Activated gamma-delta T cell treated with anti-CD3 and anti-CD28 coated beads, Interleukin-2, amount 50 U/mL, for 16 hours (primary cell): ENCODE measurements around the gene INSYN2B.
"Not testable (repeated sequence)": the region's sequence is repeated elsewhere in the genome, so short reads cannot be mapped to it uniquely, and the experiment has no call there.

Experiments
- DNase-seq: peaks from one replicate; pipeline ENCODE4 v3.0.0-alpha.2; 2020; ENCODE audit warnings: low read depth

INSYN2B gene

DNA sequence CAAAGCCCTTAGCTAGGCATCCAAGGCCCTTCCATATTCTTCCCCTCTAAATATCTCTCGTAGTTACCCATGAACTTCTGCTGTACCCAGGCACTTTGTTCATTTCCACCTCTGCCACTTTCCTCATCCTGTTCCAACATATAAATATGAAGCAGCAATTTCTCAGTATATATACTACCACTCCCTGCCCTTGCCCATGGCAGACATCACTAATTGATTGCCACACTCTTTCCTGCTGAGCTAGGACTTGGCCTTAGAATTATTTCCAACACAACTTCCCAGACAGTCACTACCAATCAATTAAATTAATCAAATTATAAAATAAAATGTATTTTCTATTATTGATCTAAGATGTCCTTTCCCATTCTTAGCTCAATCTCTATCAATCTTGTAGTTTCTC, 8.5 kb downstream of the INSYN2B start:
- no peak for DNase-seq

DNA sequence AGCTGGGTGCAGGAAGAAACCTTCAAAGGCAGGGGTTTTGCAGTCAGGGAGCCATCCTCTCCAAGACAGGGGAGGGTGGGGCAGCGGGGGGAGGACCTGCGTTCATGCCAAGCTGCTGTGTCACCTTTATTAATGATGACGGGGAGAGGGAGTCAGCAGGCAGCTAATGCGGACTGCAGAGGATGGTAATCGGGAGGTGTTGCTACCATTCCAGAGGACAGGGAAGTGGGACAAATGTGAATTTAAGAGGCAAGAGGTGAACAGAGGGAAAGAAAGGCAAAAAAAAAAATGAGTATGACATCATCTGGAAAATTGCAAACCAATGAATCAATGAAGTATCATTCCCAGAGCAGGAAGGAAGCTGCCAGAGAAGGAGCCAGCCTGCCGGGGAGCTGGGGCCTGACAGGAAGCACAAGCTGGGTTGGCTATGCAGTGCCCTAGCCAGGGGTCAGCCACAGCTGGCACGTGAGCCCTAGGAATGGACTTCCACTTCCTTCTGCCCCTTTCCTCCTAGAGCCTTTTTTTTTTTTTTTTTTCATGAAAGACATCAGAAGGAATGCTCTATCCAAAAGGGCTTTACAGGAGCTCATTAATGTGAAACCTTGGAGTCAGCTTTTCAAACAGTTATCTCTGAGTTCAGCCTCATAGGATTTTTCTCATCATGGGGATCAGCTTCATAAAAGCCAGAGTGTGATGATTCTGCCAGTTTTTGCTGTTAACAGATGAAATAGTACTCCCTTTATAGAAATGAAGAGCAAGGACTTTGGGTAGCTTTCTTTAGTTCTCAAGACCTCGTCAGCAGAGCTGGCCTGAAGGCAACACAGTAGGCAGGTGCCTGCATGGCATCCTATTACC, 9.2 kb downstream of the INSYN2B start:
- no peak for DNase-seq

DNA sequence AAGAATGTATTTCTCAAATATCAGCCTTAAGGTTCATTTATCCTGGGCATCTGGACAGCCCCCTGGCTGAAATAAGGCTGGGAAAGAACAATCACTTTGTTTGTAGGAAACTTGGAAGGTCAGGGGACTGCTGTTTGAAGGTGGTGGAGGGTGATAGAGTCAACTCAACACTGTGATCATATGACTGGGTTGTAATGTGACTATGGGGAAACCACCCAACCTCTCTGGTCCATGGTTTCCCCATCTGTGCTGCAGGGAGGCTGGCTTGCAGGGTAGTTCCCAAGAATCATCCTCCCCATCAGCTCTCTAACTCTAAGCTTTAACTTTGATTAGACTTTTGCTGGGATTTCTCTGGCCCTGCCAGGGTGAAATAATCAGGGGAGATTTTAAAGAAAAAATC, 10.0 kb downstream of the INSYN2B start:
- no peak for DNase-seq

DNA sequence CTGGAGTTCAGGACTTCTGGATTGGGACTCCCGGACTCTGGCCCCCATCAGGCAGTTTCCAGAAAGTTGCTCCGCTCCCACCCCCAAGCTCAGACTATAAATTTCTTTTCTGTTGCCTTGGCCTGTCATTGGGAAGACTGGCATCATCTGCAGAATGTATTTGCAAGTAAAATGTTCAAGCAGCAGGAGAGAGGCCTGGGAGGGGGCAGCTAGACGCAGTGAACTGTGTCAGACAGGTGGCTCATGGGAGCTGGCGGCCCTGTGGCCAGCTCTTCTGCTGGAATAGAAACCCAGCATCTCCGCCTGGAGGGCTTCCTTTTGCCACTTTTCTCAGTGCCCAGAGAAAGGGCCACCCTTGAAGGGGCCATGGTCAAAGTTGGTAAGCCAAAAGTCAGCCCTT, 16.0 kb downstream of the INSYN2B start:
- DNase-seq = no peak

DNA sequence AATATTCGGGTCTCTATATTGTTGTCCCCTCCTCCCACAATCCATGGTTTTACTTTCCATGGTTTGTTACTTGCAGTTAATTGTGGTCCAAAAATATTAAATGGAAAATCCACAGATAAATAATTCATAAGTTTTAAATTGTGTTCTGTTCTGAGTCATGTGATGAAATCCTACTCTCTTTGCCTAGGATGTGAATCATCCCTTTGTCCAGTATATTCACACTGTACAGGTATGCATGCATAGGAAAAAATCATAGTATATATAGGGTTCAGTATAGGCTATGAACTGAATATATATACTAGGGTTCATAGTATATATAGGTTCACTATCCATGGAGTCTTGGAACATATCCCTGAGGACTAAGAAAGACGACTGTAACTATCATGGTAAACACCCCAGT, 19.6 kb downstream of the INSYN2B start:
- DNase-seq = no peak

DNA sequence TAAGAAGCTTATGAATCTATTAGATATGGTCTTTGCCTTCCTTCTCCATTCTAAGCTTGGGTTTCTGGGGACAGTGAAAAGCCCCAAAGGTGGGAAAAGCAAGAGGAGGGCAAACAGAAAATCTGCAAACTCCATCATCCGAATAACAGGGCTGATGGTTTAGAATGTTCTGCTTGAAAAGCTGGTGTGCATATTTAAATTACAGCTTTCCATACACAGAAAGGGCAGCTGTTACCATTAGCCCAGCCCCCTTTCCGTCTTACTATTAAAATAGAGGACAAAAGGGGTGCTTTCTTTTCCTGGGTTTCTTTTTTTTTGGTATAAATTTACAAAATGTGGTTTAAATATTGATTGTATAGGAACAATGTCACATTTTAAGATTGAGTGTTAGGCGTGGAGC, 22.0 kb downstream of the INSYN2B start:
- no peak for DNase-seq

DNA sequence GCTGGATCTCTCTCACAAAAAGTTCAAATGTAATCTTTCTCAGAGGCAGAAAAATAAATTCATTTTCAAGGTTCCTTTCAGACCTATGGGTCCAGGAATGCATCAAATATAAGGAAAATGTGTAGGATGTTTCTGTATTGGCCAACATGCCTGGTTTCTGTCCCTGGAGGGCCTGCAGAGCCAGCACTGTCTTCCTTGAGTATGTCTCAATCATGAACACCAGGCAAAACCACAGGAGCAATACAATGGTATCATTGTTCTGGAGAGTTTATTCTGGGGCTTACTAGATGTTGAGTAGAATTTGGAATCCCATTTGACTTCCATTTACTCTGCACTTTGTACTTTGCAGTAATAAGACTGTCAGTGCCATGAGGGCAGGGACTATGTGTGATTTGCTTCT, 23.5 kb downstream of the INSYN2B start:
- no peak for DNase-seq

DNA sequence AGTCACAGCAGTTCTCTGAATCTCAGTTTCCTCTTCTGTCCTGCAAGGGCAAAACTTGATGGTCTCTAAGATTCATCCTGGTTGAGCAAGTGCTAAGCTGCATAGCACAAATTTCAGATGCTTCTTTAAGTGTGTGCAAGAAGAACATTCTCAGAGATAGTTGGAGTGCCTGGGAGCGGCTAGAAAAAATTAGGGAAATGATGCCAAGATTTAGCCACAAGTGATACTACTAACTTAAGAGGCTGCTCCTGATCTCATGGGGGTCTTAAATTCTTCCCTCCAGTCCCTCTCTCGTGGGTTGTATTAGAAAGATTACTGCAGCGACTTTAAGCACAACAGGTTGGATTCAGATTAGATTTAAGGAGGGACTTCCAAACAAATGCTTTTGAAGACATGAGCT, 24.2 kb downstream of the INSYN2B start:
- DNase-seq = no peak

DNA sequence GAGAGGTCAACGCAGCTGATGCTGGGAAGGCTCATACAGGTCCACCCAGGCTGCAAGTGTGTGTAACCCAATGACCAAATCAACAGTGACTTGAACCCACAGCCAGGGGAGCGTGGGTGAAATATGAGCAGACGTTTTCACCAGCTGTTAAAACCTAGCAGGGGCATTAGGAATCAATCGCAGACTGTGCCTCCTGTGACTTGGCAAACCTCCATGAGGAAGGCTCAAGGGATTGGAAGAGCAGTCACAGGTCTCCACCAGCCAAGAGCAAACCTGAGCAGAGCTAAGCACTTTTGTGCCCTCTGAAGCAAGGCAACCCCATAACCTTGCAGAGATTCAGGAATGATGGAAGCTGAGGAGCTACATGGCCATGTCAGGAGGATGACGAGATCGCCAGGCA, 25.5 kb downstream of the INSYN2B start:
- no peak for DNase-seq

DNA sequence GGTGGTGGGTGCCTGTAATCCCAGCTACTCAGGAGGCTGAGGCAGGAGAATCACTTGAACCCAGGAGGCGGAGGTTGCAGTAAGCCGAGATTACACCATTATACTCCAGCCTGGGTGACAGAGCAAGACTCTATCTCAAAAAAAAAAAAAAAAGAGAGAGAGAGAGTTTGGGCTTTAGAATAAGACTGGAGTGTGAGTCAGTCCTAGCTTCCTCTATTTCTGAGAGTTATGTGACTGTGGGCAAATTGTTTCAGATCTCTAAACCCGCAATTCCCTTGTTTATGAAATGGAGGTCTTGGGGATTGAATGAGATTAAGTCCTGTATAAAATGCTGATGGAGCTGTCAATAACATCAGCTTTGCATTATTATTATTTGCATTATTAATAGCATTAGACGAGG, 27.1 kb downstream of the INSYN2B start:
- DNase-seq = not testable (repeated sequence)

DNA sequence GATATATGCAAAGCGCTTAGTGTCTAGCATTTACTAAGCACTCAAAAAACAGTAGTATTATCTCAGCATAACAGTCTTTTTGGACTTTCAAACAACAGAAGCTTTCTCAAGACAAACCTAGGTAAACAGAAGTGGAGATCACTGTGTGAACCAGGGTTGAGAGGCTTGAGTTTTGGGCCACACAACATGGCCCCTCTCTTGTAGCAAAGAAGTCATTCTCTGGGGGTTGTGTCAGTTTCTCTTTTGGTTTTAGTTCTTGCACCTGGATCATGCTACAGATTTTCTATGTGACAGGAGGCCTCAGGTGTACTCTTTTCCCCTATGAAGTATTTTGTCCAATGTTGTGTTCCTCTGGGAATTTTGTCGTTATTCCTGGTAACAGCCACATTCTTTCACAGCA, 30.0 kb downstream of the INSYN2B start:
- DNase-seq = no peak

DNA sequence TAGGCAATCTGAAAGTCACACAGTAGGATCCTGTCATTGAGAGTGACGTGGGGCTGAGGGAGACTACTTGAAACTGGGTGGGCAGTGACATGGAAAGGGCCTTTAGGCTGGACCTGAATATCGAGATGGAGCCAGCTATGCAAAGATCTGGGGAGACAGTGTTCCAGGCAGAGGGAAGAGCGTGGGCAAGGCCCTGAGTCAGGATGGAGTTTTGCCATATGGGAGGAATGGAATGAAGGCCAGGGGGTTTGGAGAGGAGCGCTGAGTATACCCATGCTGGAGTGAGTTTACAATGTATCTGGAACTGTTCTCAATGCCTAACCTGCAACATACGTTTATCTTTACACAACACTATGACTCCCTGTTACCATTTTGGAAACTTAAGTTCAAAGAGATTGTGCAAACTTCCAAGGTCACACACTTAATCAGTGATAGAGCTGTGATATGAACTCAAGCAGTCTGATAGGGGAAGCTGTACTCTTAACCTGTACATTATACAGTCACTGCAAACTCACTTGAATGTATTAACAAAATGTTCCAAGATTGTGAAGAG, 33.5 kb downstream of the INSYN2B start:
- DNase-seq = no peak

DNA sequence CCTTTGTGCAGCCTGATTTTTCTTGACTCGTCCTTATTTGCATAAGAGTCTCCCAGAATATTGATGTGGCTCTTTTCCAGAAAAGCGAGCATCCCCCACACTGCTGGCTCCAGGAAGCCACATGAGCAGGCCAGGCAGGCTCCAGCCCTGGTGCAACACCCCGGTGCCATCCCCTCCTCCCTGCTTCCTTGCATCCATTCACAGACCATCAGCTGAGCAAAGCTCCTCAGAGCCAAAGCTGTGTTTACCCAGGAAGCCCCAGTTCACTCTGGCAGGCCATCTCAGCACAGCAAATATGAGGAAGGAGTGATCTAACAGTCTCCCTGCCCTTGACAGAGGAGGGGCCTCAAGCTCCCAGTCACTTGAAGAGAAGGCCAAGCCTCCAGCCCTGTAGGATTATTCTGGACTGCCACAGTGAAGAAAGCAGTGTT, 34.4 kb downstream of the INSYN2B start:
- DNase-seq = no peak

DNA sequence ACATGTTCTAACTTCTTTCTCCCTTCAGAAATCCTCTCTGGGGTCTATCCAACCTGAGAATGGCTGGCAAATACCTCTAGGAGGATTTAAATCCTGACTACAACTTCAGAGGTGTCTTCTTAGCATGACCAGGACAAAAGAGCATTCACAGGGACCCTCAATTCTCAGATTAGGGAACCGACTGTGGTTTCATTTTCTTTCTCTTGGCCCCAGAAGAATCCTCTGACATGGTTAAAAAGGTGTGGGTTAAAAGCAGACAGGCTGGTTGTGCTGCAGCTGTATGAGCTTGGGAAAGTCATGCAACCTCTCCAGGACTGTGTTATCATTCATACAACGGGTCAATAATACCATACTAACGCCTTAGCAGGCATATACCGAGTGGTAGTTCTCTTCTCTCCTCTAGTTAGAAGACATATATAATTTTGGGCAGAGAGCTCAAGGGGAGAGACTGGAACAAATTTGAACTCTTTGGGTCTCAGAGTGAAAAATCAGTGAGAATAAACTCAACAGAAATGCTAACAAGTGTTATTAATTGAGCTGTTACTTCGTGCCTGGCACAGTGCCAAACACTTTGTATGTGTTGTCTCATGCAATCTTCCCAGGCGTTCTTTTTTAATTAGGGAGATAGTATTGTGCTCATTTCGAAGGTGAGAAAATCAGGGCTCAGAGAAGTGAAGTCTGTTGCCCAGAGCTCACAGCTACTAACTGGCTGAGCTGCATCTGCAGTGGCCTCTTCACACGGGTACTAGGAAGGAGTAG, 35.2 kb downstream of the INSYN2B start:
- DNase-seq = no peak

DNA sequence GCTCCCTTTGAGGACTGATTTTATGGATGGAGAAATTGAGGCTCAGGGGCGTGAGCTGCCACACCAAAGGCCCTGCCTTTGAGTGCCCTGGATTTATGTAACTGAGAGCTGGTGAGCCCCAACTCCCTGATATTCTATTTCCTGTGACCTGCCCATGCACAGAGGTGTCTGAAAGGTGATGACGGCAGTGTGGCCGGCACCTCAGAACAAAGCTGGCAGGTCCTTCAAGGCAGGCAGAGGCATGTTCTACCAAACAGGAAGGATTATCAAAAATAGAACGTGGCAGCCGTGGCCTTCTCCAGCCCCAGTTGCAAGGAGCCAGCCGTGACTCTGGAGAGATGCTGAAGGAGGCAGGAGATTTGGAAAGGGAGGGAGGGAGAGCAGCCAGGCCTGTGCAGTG, 36.2 kb downstream of the INSYN2B start:
- no peak for DNase-seq

DNA sequence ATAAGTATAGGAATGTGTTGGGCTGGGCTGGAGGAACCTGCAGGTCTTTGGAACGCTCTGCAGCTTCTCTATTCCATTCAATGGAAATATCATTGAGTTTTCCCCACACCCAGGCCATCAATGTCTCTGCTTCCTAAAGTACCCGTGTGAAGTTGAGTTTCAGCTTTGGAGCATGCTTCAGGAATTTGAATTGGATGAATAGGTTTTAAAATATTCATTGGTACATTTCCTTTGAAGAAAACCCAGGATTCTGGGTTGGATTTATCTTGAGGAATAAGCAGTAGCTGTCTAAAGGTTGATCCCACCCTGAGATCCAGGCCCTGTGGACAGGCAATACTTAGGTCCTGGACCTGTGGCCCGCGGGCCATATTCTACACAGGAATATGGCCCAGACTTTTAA, 37.3 kb downstream of the INSYN2B start:
- no peak for DNase-seq

DNA sequence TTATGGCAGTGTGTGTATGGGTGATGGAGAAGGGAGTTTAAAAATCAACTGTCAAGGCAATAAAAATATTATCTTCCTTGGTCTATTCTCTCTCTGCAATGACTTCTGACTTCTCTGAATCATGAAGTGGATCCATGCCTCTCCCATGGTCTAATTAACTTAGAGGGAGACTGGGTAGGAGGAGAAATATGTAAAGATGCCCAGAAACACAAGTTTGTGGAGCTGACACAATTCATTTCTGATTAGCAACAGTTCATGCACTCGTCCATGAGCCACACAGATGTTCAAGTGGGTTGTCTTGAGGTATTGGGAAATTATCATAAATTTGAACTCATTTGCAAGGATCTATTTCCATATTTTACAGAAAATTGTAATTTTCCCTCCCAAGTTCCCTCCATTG, 38.1 kb downstream of the INSYN2B start:
- no peak for DNase-seq

DNA sequence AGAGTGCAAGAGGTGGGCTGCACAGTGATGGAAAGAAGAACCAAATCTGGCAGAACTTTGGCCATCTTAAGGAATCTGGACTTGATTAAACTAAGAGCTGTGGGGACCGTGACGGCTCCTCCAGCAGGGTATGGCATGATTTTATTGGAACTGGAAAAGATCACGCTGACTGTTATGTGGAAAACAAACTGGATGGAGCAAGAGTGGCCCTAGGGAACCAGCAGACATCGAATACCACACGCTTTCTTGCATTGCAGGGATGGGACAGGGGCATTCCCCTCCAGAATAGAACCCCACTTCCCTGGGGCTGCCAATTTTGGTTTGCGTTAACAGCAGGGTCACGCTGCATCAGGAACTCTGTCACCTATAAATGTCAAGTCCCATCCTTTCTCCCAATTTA, 38.8 kb downstream of the INSYN2B start:
- no peak for DNase-seq

DNA sequence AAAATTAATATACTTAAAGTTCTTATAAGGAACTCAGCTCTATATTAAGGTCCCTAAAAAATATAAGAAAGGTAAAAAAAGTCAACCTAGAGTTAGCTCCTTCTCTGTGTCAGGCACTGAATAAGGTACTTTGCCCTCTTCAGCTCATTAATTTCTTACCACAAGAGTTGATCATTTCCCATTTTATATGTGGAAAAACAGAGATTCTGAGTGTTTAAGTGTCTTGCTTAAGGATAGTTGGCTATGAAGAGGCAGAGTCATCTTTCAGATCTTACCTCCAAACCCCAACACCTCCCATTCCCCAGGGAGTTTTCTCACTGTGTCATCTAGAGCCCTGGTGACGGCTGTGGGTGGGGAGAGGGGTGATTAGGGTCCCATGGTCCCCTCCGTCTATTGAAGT, 40.6 kb downstream of the INSYN2B start:
- DNase-seq = no peak

DNA sequence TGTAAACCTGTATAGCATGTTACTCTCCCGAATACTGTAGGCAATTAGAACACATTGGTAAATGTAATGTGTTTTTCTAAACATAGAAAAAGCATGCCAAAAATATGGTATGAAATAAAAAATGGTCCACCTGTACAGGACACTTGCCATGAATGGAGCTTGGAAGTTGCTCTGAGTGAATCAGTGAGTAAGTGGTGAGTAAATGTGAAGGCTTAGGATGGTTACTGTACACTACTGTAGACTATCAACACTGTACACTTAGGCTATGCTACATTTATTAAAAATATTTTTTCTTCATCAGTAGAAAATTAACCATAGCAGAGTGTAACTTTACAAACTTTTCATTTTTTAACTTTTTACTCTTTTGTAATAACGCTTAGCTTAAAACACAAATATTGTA, 41.9 kb downstream of the INSYN2B start:
- DNase-seq = no peak

DNA sequence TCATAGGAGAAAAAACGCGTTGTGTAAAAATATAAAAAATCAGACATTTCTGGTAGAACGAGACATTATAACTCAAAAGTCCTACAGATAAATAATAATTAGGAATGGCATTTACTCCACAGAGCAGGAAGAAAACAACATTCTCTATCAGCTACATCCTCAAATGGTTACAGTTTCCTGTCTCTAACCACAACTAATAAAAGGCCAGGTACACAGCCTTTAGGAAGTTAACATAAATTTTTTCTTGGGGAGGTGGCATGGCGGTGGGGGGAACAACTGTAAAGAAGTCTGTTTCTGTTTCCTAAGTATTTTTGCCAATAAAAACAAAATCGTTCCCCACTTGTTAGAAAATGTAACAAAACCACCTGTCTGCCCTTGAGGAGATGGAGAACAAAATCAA, 44.5 kb downstream of the INSYN2B start:
- no peak for DNase-seq

DNA sequence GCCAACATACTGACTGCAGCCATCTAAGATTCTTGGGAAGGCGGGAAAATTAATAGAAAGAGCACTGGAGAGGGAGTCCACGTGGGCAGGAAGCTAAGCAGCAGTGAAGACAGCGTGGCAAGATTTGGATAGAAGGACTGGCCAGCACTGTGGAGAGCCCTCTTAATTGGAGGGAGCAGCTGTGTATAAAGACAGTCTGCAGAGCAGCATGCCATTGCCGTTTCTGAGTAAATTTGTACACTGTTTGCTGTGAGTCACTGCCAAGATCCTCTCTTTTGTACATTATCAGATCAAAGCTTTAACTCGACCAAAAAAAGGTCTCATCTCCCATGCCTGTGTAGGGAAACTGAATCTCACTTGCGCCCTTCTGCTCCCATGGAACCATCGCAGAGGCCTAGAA, 45.3 kb downstream of the INSYN2B start:
- no peak for DNase-seq

DNA sequence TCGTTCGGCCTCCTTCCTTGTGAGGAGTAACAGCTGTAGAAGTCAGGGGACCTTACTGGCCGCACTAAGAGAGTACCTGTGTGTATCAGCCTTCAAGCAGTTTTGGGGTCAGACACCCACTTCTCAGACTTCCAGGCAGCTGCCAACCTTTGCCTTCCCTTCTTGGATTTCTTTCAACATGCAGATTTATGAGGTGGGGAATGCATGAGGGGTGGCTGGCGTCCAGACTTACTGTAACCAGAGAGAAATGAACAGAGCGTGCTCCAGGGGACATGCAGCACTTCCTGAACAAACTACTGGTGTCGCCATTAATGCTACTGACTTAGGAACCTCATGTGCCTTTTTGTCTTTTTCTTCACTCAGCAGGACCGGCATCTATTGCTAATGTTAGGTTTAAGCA, 46.7 kb downstream of the INSYN2B start:
- DNase-seq = no peak
